GM15510 (cell line): Measurements from ENCODE around the gene PCDHGA2.
"Not testable (repeated sequence)": the region's sequence is repeated elsewhere in the genome, so short reads cannot be mapped to it uniquely, and the experiment has no call there.

ENCODE experiments used
- POLR2A ChIP-seq: IDR thresholded peaks from 3 replicates; pipeline ENCODE4 v1.6.1; 2011; ENCODE audit warnings: borderline replicate concordance; ENCODE audit not compliant: insufficient read length; ENCODE audit errors: extremely low read depth

The PCDHGA2 gene

DNA sequence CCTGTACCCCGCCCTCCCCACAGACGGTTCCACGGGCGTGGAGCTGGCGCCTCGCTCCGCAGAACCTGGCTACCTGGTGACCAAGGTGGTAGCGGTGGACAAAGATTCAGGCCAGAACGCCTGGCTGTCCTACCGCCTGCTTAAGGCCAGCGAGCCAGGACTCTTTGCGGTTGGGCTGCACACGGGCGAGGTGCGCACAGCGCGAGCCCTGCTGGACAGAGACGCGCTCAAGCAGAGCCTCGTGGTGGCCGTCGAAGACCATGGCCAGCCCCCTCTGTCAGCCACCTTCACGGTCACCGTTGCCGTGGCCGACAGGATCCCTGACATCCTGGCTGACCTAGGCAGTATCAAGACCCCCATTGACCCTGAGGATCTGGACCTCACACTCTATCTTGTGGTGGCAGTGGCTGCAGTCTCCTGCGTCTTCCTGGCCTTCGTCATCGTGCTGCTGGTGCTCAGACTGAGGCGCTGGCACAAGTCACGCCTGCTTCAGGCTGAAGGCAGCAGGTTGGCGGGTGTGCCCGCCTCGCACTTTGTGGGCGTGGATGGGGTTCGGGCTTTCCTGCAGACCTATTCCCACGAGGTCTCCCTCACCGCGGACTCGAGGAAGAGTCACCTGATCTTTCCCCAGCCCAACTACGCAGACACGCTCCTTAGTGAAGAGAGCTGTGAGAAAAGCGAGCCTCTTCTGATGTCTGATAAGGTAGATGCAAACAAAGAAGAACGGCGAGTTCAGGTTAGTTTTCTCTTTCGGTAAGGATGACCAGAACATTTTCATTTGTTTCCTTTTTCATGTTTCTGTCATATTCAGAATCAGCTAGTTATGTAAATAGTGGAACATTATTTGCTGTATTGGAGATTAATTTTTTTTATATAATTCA is 27.7 kb downstream of the PCDHGA2 start:
- TF ChIP-seq POLR2A, result no peak

DNA sequence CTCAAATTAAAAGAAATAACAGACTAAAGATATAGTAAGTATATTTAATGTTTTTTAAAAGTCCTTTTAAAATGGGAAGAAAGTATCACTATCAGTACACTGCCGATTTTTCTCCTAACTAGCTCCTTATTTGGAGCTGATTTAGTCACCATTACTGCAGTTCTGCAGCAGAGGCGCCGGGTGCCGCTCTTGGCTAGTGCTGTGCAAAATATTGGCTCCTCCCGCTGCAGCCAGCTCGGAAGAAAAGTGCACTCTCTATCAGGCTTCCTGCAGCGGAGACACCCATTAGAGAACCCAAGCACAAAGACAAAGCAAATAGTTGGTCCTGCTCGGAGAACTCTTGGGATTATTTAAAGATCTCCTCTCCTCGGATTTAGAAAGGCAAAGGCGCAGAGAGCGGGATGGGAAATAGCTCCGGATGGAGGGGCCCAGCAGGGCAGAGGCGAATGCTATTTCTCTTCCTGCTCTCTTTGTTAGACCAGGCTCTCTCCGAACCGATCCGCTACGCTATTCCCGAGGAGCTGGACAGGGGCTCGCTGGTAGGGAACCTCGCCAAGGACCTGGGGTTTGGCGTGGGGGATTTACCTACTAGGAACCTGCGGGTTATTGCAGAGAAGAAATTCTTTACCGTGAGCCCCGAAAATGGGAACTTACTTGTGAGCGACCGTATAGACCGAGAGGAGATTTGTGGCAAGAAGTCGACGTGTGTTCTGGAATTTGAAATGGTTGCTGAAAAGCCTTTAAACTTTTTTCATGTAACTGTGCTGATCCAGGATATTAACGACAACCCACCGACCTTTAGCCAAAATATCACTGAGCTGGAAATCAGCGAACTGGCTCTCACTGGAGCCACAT is 31.7 kb downstream of the PCDHGA2 start, which contains the start of gene PCDHGB3:
Gene PCDHGB3 (plus strand): TSS at position 249 of the 855 bp plus-strand sequence. CDS start 153 bp downstream, at position 402.
- TF ChIP-seq POLR2A, result no peak

DNA sequence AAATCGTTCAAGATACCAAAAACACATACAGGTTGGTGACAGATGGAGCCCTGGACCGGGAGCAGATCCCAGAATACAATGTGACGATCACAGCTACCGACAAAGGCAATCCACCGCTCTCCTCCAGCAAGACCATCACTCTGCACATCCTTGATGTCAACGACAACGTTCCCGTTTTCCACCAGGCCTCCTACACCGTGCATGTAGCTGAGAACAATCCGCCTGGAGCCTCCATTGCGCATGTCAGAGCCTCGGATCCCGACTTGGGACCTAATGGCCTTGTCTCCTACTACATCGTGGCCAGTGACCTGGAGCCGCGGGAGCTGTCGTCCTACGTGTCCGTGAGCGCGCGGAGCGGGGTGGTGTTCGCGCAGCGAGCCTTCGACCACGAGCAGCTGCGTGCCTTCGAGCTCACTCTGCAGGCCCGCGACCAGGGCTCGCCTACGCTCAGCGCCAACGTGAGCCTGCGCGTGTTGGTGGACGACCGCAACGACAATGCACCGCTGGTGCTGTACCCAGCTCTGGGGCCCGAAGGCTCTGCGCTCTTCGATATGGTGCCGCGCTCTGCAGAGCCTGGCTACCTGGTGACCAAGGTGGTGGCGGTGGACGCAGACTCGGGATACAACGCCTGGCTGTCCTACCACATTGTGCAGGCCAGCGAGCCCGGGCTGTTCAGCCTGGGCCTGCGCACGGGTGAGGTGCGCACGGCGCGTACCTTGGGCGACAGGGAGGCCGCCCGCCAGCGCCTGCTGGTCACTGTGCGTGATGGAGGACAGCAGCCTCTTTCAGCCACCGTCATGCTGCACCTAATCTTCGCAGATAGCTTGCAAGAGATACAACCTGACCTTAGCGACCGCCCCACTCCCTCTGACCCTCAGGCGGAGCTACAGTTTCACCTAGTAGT is 33.3 kb downstream of the PCDHGA2 start:
- no peak for TF ChIP-seq POLR2A

DNA sequence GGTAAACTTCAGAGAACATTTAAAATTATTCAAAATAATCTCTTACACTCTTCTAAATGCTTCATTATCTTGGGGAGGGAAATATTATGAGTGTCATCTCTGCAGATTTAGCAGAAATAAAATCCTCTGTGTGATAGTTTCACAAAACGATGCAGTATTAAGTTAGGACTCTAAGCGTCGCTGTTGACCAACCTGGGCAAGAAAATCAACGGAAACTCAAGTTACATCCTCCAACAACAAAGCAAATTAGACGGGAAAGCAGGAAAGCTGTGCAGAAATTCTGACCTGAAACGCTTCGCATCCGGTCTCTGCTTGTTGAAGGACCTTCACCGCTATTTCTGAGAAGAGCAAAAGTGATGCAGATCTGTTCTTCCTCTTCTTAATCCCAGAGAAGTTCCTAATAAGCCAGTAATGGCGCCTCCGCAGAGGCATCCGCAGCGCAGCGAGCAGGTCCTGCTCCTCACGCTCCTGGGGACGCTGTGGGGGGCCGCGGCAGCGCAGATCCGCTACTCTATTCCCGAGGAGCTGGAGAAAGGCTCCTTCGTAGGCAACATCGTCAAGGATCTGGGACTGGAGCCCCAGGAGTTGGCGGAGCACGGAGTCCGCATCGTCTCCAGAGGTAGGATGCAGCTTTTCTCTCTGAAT is 35.2 kb downstream of the PCDHGA2 start, which contains the start of gene PCDHGA6:
Gene PCDHGA6 (plus strand): TSS at position 219 of the 645 bp plus-strand sequence. CDS start 193 bp downstream, at position 412.
- no peak for TF ChIP-seq POLR2A

DNA sequence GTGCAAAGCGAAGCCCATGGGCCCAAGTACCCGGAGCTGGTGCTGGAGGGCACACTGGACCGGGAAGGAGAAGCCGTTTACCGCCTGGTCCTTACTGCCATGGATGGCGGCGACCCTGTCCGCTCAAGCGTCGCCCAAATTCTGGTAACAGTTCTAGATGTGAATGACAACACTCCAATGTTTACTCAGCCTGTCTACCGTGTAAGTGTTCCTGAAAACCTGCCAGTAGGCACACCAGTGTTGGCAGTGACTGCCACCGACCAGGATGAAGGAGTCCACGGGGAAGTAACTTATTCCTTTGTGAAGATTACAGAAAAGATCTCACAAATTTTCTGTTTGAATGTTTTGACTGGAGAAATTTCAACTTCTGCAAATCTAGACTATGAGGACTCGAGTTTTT is 36.1 kb downstream of the PCDHGA2 start:
- TF ChIP-seq POLR2A, result no peak

DNA sequence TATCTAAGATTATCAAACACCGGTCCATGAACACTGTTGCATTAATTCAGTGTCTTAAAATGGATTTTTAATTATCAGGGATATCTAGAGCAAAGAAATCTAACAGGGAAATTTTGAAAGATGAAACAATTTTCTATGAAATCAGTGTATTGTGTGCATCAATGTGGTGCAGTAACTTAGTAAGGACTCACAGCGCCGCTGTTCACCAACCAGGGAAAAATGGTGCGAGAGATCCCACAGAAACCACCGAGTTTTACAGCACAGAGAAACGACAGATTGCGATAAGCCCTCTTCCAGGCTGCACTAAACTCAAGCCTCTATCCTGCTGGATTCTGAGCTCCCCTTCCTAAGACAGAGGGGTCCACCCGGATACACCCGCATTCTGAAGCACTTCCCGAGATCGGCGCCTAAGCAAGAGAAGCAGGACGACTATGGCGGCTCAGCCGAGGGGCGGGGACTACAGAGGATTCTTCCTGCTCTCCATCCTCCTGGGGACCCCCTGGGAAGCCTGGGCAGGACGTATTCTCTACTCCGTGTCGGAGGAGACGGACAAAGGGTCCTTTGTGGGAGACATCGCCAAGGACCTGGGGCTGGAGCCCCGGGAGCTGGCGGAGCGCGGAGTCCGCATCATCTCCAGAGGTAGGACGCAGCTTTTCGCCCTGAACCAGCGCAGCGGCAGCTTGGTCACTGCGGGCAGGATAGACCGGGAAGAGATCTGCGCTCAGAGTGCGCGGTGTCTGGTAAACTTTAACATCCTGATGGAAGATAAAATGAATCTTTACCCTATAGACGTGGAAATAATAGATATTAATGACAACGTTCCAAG is 44.1 kb downstream of the PCDHGA2 start, which contains the start of gene PCDHGA7:
Gene PCDHGA7 (plus strand): TSS at position 274 of the 826 bp plus-strand sequence. CDS start 158 bp downstream, at position 432.
- no peak for TF ChIP-seq POLR2A

DNA sequence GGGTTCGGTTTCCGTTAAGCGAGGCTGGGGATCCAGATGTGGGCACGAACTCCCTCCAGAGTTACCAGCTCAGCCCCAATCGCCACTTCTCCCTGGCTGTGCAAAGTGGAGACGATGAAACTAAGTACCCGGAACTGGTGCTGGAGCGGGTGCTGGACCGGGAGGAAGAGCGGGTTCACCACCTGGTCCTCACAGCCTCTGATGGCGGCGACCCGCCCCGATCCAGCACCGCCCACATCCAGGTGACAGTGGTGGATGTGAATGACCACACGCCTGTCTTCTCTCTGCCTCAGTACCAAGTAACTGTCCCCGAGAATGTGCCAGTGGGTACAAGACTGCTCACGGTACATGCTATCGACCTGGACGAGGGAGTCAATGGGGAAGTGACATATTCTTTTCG is 44.8 kb downstream of the PCDHGA2 start:
- no peak for TF ChIP-seq POLR2A

DNA sequence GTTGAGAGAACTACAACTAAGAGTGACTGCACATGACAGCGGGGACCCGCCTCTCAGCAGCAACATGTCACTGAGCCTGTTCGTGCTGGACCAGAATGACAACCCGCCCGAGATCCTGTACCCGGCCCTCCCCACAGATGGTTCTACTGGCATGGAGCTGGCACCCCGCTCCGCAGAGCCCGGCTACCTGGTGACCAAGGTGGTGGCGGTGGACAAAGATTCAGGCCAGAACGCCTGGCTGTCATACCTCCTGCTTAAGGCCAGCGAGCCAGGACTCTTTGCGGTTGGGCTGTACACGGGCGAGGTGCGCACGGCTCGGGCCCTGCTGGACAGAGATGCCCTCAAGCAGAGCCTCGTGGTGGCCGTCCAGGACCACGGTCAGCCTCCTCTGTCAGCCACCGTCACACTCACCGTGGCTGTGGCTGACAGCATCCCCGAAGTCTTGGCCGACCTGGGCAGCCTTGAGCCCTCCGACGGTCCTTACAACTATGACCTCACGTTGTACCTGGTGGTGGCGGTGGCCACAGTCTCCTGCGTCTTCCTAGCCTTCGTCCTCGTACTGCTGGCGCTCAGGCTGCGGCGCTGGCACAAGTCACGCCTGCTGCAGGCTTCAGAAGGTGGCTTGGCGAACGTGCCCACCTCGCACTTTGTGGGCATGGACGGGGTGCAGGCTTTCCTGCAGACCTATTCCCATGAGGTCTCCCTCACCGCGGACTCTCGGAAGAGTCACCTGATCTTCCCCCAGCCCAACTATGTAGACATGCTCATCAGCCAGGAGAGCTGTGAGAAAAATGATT is 46.1 kb downstream of the PCDHGA2 start:
- TF ChIP-seq POLR2A, result no peak

DNA sequence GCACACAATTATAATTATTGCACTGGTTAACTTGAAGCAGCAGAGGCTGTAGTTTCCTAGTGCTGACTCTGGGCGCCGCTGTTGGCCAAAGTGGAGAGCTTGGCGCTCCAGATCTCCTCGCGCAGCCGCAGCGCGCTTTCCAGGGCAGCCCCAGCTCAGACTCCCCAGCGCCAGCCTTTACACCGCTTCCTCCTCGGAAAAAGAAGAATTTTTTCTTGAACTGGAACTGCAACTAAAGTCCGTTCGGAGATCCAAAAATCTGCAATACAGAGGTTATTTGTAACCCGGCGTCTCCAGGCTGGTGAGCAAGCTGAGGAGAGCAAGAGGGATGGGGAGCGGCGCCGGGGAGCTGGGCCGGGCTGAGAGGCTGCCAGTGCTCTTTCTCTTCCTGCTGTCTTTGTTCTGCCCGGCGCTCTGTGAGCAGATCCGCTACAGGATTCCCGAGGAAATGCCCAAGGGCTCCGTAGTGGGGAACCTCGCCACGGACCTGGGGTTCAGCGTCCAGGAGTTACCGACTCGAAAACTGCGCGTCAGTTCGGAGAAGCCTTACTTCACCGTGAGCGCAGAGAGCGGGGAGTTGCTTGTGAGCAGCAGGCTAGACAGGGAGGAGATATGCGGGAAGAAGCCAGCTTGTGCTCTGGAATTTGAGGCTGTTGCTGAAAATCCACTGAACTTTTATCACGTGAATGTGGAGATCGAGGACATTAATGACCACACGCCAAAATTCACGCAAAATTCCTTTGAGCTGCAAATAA is 49.2 kb downstream of the PCDHGA2 start, which contains the start of gene PCDHGB4:
Gene PCDHGB4 (plus strand): TSS at position 142 of the 755 bp plus-strand sequence. CDS start 187 bp downstream, at position 329.
- TF ChIP-seq POLR2A, result not testable (repeated sequence)

DNA sequence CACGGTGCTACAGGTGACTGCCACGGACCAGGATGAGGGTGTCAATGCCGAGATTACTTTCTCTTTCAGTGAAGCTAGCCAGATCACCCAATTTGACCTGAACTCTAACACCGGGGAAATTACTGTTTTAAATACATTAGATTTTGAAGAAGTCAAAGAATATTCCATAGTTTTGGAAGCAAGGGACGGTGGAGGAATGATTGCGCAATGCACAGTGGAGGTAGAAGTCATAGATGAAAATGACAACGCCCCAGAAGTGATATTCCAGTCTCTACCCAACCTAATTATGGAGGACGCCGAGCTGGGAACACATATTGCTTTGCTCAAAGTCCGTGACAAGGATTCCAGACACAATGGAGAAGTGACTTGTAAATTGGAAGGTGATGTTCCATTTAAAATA is 50.1 kb downstream of the PCDHGA2 start:
- no peak for TF ChIP-seq POLR2A

DNA sequence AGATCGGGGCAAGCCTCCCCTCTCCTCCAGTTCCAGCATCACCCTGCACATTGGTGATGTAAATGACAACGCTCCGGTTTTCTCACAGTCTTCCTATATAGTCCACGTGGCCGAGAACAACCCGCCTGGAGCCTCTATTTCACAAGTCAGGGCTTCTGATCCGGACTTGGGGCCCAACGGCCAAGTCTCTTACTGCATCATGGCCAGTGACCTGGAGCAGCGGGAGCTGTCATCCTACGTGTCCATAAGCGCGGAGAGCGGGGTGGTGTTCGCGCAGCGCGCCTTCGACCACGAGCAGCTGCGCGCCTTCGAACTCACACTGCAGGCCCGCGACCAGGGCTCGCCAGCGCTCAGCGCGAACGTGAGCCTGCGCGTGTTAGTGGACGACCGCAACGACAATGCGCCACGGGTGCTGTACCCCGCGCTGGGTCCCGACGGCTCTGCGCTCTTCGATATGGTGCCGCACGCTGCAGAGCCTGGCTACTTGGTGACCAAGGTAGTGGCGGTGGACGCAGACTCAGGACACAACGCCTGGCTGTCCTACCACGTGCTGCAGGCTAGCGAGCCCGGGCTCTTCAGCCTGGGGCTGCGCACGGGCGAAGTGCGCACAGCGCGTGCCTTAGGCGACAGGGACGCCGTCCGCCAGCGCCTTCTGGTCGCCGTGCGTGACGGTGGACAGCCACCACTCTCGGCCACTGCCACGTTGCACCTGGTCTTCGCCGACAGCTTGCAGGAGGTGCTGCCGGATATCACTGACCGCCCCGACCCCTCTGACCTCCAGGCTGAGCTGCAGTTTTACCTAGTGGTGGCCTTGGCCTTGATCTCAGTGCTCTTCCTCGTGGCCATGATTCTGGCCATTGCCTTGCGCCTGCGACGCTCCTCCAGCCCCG is 50.8 kb downstream of the PCDHGA2 start:
- TF ChIP-seq POLR2A, result no peak
